Smooth muscle cell (in vitro differentiated cells): ENCODE results near the gene FOXP4. TPM values are rescaled to one million over a fixed set of nuclear protein-coding genes. Genes with fewer than 3 reads are reported as not detected.

Experiments
- DNase-seq: peaks from one replicate; lab custom pipeline; 2025; ENCODE audit not compliant: unreplicated experiment; lab: John Stamatoyannopoulos, UW
- H2AFZ ChIP-seq: fragments of 200-600 bp; sonication (generic); 2 replicates; pipeline ENCODE4 v1.6.0; 2016; ENCODE audit warnings: antibody characterized with exemption, low read depth, mild to moderate bottlenecking
- H3F3A ChIP-seq: fragments of 200-600 bp; sonication (generic); 2 replicates; pipeline ENCODE4 v1.6.0; 2017; ENCODE audit warnings: antibody characterized with exemption, low read depth
- H3K27ac ChIP-seq: fragments of 200-600 bp; sonication (generic); 2 replicates; pipeline ENCODE4 v1.5.1; 2016; ENCODE audit warnings: low read depth, mild to moderate bottlenecking
- H3K27me3 ChIP-seq: fragments of 200-600 bp; sonication (generic); 2 replicates; pipeline ENCODE4 v1.6.1; 2016; ENCODE audit warnings: low read depth, mild to moderate bottlenecking
- H3K36me3 ChIP-seq: fragments of 200-600 bp; sonication (generic); 2 replicates; pipeline ENCODE4 v1.5.1; 2016; ENCODE audit warnings: low read depth
- H3K4me1 ChIP-seq: fragments of 200-600 bp; sonication (generic); 2 replicates; pipeline ENCODE4 v1.5.1; 2016; ENCODE audit warnings: low read depth
- H3K4me2 ChIP-seq: fragments of 200-600 bp; sonication (generic); 2 replicates; pipeline ENCODE4 v1.6.0; 2016; ENCODE audit warnings: mild to moderate bottlenecking
- H3K4me3 ChIP-seq: fragments of 200-600 bp; sonication (generic); 2 replicates; pipeline ENCODE4 v1.5.1; 2016; ENCODE audit warnings: mild to moderate bottlenecking
- H3K79me2 ChIP-seq: fragments of 200-600 bp; sonication (generic); 2 replicates; pipeline ENCODE4 v1.6.0; 2016; ENCODE audit warnings: low read depth, mild to moderate bottlenecking
- H3K9ac ChIP-seq: fragments of 200-600 bp; sonication (generic); 2 replicates; pipeline ENCODE4 v1.6.0; 2016; ENCODE audit warnings: low read depth
- H3K9me3 ChIP-seq: fragments of 200-600 bp; sonication (generic); replicated peaks from 2 replicates; pipeline ENCODE4 v1.5.1; 2016; ENCODE audit warnings: low read depth
- H4K20me1 ChIP-seq: fragments of 200-600 bp; sonication (generic); 2 replicates; pipeline ENCODE4 v1.6.0; 2016; ENCODE audit warnings: low read depth
- CTCF ChIP-seq: fragments of 200-600 bp; sonication (generic); IDR thresholded peaks from 2 replicates; pipeline ENCODE4 v1.5.1; 2017; ENCODE audit warnings: borderline replicate concordance, mild to moderate bottlenecking, antibody characterized with exemption; ENCODE audit not compliant: insufficient read depth, poor library complexity, severe bottlenecking
- WGBS: methylation state at CpG from one replicate; pipeline ENCODE4 v1.1.7; 2016; ENCODE audit warnings: low lambda C conversion rate; 5-methylcytosine and 5-hydroxymethylcytosine counted together
- polyA plus RNA-seq: library from polyadenylated mRNA; unstranded; fragments of >200 nt; fragmentation: Nextera tagmentation; extraction: Ambion mirVana; gene quantifications from 2 replicates; pipeline ENCODE4 v1.2.1, GENCODE V29; 2016
- total RNA-seq: library from RNA; depleted of rRNA; stranded (reverse); fragments of >200 nt; gene quantifications from 2 replicates; pipeline ENCODE4 v1.2.3, GENCODE V29; 2014

The FOXP4 gene
- total and polyA plus RNA-seq, 2 experiments from 2014 or later, result 5.3 to 31.9 TPM

GRCh38 chr6:41511443-41512060, 34.6 kb upstream of the FOXP4 start:
- WGBS, result 82% methylated on average over 7 of the region's 7 CpGs

GRCh38 chr6:41512146-41512701, 34.0 kb upstream of the FOXP4 start:
- H2AFZ ChIP-seq, result no peak overlapping the region
- H3K27ac ChIP-seq, result no peak overlapping the region
- H3K4me2 ChIP-seq, result no peak overlapping the region
- WGBS, result 92% methylated on average over 6 of the region's 6 CpGs
- no peaks in the 10 kb centered on the region for H3K79me2 ChIP-seq
- no peak overlapping the region for H3K9ac ChIP-seq
- no peaks in the 10 kb centered on the region for H3K36me3 ChIP-seq
- H3K4me3 ChIP-seq, result no peak overlapping the region
- no peaks in the 10 kb centered on the region for H3K9me3 ChIP-seq
- H3K27me3 ChIP-seq, result no peaks in the 10 kb centered on the region
- H4K20me1 ChIP-seq, result no peaks in the 10 kb centered on the region
- no peak for DNase-seq
- TF ChIP-seq CTCF, result no peak
- H3F3A ChIP-seq, result no peaks in the 10 kb centered on the region
- H3K4me1 ChIP-seq, result no peaks in the 10 kb centered on the region

More at GRCh38 chr6:41511443-41512060, 34.6 kb upstream of the FOXP4 start:
- H3K27ac ChIP-seq, result no peak overlapping the region
- H3K9me3 ChIP-seq, result no peaks in the 10 kb centered on the region
- no peak overlapping the region for H2AFZ ChIP-seq
- no peak for TF ChIP-seq CTCF
- no peak overlapping the region for H3K4me3 ChIP-seq
- no peaks in the 10 kb centered on the region for H3K27me3 ChIP-seq
- DNase-seq, result no peak
- H3K36me3 ChIP-seq, result no peaks in the 10 kb centered on the region
- no peak overlapping the region for H3K9ac ChIP-seq
- no peak overlapping the region for H3K4me2 ChIP-seq
- H3K4me1 ChIP-seq, result no peaks in the 10 kb centered on the region
- H4K20me1 ChIP-seq, result no peaks in the 10 kb centered on the region
- no peaks in the 10 kb centered on the region for H3K79me2 ChIP-seq
- no peaks in the 10 kb centered on the region for H3F3A ChIP-seq

DNA sequence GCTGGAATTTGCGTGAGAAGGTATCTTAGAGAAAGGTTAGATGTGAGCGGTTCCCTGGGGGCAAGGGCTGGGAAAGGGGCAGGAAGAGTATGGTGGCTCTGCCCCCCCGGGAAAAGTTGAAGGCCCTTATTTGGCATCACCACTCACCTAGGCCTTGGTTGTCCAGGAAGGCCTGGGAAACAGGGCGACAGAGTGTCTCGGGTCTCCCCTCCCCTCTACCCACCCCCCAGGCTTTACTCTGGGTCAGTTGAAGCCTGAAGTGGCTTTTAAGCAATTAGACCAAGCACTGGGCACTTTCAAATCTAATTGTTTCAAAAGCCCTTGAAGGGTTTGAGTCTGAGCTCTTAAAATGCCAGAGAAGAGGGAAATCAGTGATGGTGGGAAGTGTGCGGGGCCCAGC, 30.2 kb upstream of the FOXP4 start:
- Histone ChIP-seq H3K27me3 (no peaks in the 10 kb centered on the region), H3K4me1 (peaks cover 11% of the 10 kb centered on the region), H3K79me2 (no peaks in the 10 kb centered on the region), H3F3A (no peaks in the 10 kb centered on the region), H3K27ac (no peak overlapping the region), H3K4me3 (no peak overlapping the region), H2AFZ (no peak overlapping the region), H3K9me3 (no peaks in the 10 kb centered on the region), H4K20me1 (no peaks in the 10 kb centered on the region), H3K36me3 (no peaks in the 10 kb centered on the region), H3K4me2 (no peak overlapping the region), H3K9ac (no peak overlapping the region)
- no peak for DNase-seq
- WGBS, result 87% methylated on average over 6 of the region's 6 CpGs
- no peak for TF ChIP-seq CTCF

DNA sequence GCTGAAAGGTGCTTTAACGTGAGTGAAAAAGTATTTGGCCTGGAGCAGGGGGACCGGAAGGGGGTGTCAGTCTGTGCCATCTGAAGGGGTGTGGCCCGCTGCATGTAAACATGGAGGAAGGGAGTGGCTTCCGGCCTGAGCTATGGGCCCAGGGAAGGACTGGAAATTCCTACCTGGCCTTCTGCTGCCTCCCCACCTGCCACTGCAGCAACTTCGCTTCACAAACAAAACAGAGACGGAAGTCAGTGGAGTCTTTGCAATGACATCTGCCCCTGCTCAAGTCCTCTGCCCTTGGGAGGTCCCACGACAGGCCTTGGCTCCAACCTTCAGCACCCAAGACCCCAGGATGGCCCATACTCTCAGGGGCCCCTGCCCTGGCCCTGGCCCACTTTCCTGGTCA, 28.1 kb upstream of the FOXP4 start:
- Histone ChIP-seq H3K27me3 (peaks cover 6% of the 10 kb centered on the region), H3K79me2 (no peaks in the 10 kb centered on the region), H3K9ac (no peak overlapping the region), H2AFZ (no peak overlapping the region), H3K36me3 (no peaks in the 10 kb centered on the region), H3F3A (no peaks in the 10 kb centered on the region), H3K4me2 (no peak overlapping the region), H3K4me1 (peaks cover 11% of the 10 kb centered on the region), H3K9me3 (no peaks in the 10 kb centered on the region), H3K4me3 (no peak overlapping the region), H3K27ac (no peak overlapping the region), H4K20me1 (no peaks in the 10 kb centered on the region)
- no peak for TF ChIP-seq CTCF
- DNase-seq, result no peak
- WGBS, result 94% methylated on average over 7 of the region's 7 CpGs
